H9 (cell line): ENCODE data around the gene STAMBP. TPM values are rescaled to one million over a fixed set of nuclear protein-coding genes. Genes with fewer than 3 reads are reported as not detected.

Experiments used
- DNase-seq: peaks from one replicate; pipeline ENCODE4 v3.0.0-alpha.2; 2017
- H2AFZ ChIP-seq: one replicate; pipeline ENCODE4 v1.6.1; 2013; ENCODE audit warnings: mild to moderate bottlenecking, low read length, control low read depth, moderate library complexity
- H2AK5ac ChIP-seq: 2 replicates; pipeline ENCODE4 v1.6.1; 2013; ENCODE audit warnings: low read length, control low read depth, mixed read lengths; ENCODE audit not compliant: insufficient read length
- H2BK120ac ChIP-seq: one replicate; pipeline ENCODE4 v1.6.1; 2013; ENCODE audit warnings: low read depth, mild to moderate bottlenecking, low read length, control low read depth, inconsistent platforms; ENCODE audit not compliant: poor library complexity, severe bottlenecking
- H2BK12ac ChIP-seq: 2 replicates; pipeline ENCODE4 v1.6.1; 2013; ENCODE audit warnings: low read length, control low read depth, mixed read lengths, low read depth; ENCODE audit not compliant: insufficient read length
- H2BK15ac ChIP-seq: 2 replicates; pipeline ENCODE4 v1.6.1; 2013; ENCODE audit warnings: low read depth, low read length, control low read depth
- H2BK20ac ChIP-seq: one replicate; pipeline ENCODE4 v1.6.1; 2013; ENCODE audit warnings: low read depth, mild to moderate bottlenecking, low read length, control low read depth, inconsistent platforms; ENCODE audit not compliant: poor library complexity, severe bottlenecking
- H2BK5ac ChIP-seq: 2 replicates; pipeline ENCODE4 v1.6.1; 2013; ENCODE audit warnings: low read length, control low read depth, mixed read lengths; ENCODE audit not compliant: insufficient read length
- H3K14ac ChIP-seq: 2 replicates; pipeline ENCODE4 v1.6.1; 2013; ENCODE audit warnings: low read length, control low read depth; ENCODE audit not compliant: insufficient read depth
- H3K18ac ChIP-seq: 2 replicates; pipeline ENCODE4 v1.6.1; 2013; ENCODE audit warnings: low read depth, mild to moderate bottlenecking, mixed read lengths, low read length, control low read depth; ENCODE audit not compliant: insufficient read length
- H3K23ac ChIP-seq: 2 replicates; pipeline ENCODE4 v1.6.1; 2013; ENCODE audit warnings: low read length, control low read depth, mixed read lengths, low read depth; ENCODE audit not compliant: insufficient read length
- H3K23me2 ChIP-seq: 2 replicates; pipeline ENCODE4 v1.6.1; 2013; ENCODE audit warnings: low read depth, mild to moderate bottlenecking, mixed read lengths, low read length, control low read depth; ENCODE audit not compliant: insufficient read length, poor library complexity, severe bottlenecking
- H3K27ac ChIP-seq: 2 replicates; pipeline ENCODE4 v1.5.1; 2013; ENCODE audit warnings: low read length, control low read depth, mixed read lengths, low read depth; ENCODE audit not compliant: insufficient read length
- H3K27me3 ChIP-seq: 2 replicates; pipeline ENCODE4 v1.6.1; 2013; ENCODE audit warnings: low read length, control low read depth, inconsistent platforms; ENCODE audit not compliant: insufficient read depth
- H3K4ac ChIP-seq: 2 replicates; pipeline ENCODE4 v1.6.1; 2013; ENCODE audit warnings: low read depth, mild to moderate bottlenecking, control low read depth, inconsistent platforms, low read length, moderate library complexity
- H3K4me1 ChIP-seq: 2 replicates; pipeline ENCODE4 v1.6.1; 2013; ENCODE audit warnings: low read length, control low read depth, inconsistent platforms; ENCODE audit not compliant: insufficient read depth
- H3K4me2 ChIP-seq: 2 replicates; pipeline ENCODE4 v1.6.1; 2013; ENCODE audit warnings: low read length, control low read depth, mixed read lengths; ENCODE audit not compliant: insufficient read length, insufficient read depth
- H3K56ac ChIP-seq: 2 replicates; pipeline ENCODE4 v1.6.1; 2013; ENCODE audit warnings: low read depth, mild to moderate bottlenecking, mixed read lengths, low read length, control low read depth; ENCODE audit not compliant: insufficient read length
- H3K79me1 ChIP-seq: 2 replicates; pipeline ENCODE4 v1.6.1; 2013; ENCODE audit warnings: low read depth, mild to moderate bottlenecking, moderate library complexity, low read length, control low read depth, inconsistent platforms; ENCODE audit not compliant: insufficient read depth, poor library complexity, severe bottlenecking
- H3K79me2 ChIP-seq: 2 replicates; pipeline ENCODE4 v1.6.1; 2013; ENCODE audit warnings: low read length, control low read depth, inconsistent platforms; ENCODE audit not compliant: insufficient read depth
- H3K9ac ChIP-seq: 2 replicates; pipeline ENCODE4 v1.6.1; 2013; ENCODE audit warnings: low read length, control low read depth, mixed read lengths; ENCODE audit not compliant: insufficient read length; ENCODE audit errors: extremely low read depth
- H3K9me3 ChIP-seq: one replicate; pipeline ENCODE4 v1.6.1; 2013; ENCODE audit warnings: low read depth, low read length, inconsistent platforms; ENCODE audit not compliant: control insufficient read depth
- H3T11ph ChIP-seq: one replicate; pipeline ENCODE4 v1.6.1; 2013; ENCODE audit warnings: mild to moderate bottlenecking, low read length, control low read depth, inconsistent platforms
- H4K20me1 ChIP-seq: one replicate; pipeline ENCODE4 v1.6.1; 2013; ENCODE audit not compliant: control insufficient read depth, insufficient read length, insufficient read depth
- H4K5ac ChIP-seq: 2 replicates; pipeline ENCODE4 v1.6.1; 2013; ENCODE audit warnings: low read depth, mild to moderate bottlenecking, mixed read lengths, low read length, control low read depth; ENCODE audit not compliant: insufficient read length
- H4K8ac ChIP-seq: replicated peaks from 2 replicates; pipeline ENCODE4 v1.6.1; 2013; ENCODE audit warnings: low read length, control low read depth, mixed read lengths, low read depth; ENCODE audit not compliant: insufficient read length
- H4K91ac ChIP-seq: 2 replicates; pipeline ENCODE4 v1.6.1; 2013; ENCODE audit warnings: low read depth, mild to moderate bottlenecking, moderate library complexity, mixed read lengths, low read length, control low read depth; ENCODE audit not compliant: insufficient read length
- H3K27ac Mint-ChIP-seq, 3 experiments: 2 replicates in 2 of 3; 3 replicates in 1 of 3; pipeline ENCODE4 v1.8.0; 2020 to 2021; ENCODE audit warnings: mixed read lengths in 3 of 3, mild to moderate bottlenecking in 1 of 3, moderate library complexity in 1 of 3
- H3K27me3 Mint-ChIP-seq: 2 replicates; pipeline ENCODE4 v1.8.0; 2021; ENCODE audit warnings: low read depth, mild to moderate bottlenecking, moderate library complexity, mixed read lengths
- H3K36me3 Mint-ChIP-seq, 3 experiments: 2 replicates in 2 of 3; 3 replicates in 1 of 3; pipeline ENCODE4 v1.8.0; 2020 to 2021; ENCODE audit warnings: low read depth in 3 of 3, mixed read lengths in 3 of 3; ENCODE audit not compliant: insufficient read depth in 1 of 3
- H3K4me1 Mint-ChIP-seq, 2 experiments: 2 replicates each; pipeline ENCODE4 v1.8.0; 2020; ENCODE audit warnings: mixed read lengths in 2 of 2
- H3K4me3 Mint-ChIP-seq, 2 experiments: 2 replicates in 1 of 2; 3 replicates in 1 of 2; pipeline ENCODE4 v1.8.0; 2020 to 2021; ENCODE audit warnings: mild to moderate bottlenecking in 2 of 2, mixed read lengths in 2 of 2, moderate library complexity in 1 of 2
- H3K9me3 Mint-ChIP-seq, 2 experiments: 2 replicates in 1 of 2; 3 replicates in 1 of 2; pipeline ENCODE4 v1.8.0; 2020; ENCODE audit warnings: mild to moderate bottlenecking in 2 of 2, mixed read lengths in 2 of 2, moderate library complexity in 1 of 2
- CTCF ChIP-seq: fragments of 200-600 bp; sonication (generic); conservative IDR thresholded peaks from 3 replicates; pipeline ENCODE4 v1.8.0; 2021; ENCODE audit warnings: antibody characterized with exemption, mild to moderate bottlenecking
- WGBS: extraction: QIAGEN DNeasy Blood & Tissue Kit; methylation state at CpG from one replicate; pipeline ENCODE4 v1.1.7; 2013; ENCODE audit warnings: missing lambda C conversion rate, low lambda C conversion rate, mixed read lengths; ENCODE audit not compliant: insufficient read length; ENCODE audit errors: extremely low coverage; 5-methylcytosine and 5-hydroxymethylcytosine counted together
- total RNA-seq: library from RNA; stranded (reverse); gene quantifications from 2 replicates; pipeline ENCODE4 v1.2.1, GENCODE V29; 2021

Gene STAMBP
- total RNA-seq, 1 experiment from 2014 or later, result 45.5 TPM

- DNase-seq, result no peak
- H3K4me1 ChIP-seq, result no peaks in the 10 kb centered on the region
- H4K91ac ChIP-seq, result no peak overlapping the region
- H3K36me3 Mint-ChIP-seq, result no peaks in the 10 kb centered on the region
- no peak overlapping the region for H3K23ac ChIP-seq
- no peak overlapping the region for H3K9ac ChIP-seq
- no peak overlapping the region for H3K27ac ChIP-seq
- WGBS, result no CpG with 5 or more reads among the region's 2 CpGs
- H2BK120ac ChIP-seq, result no peak overlapping the region
- H3K9me3 ChIP-seq, result no peaks in the 10 kb centered on the region
- no peak overlapping the region for H3K18ac ChIP-seq
- H3K56ac ChIP-seq, result no peak overlapping the region
- no peak overlapping the region for H2BK20ac ChIP-seq
- H2AK5ac ChIP-seq, result no peak overlapping the region
- H4K20me1 ChIP-seq, result no peaks in the 10 kb centered on the region
- no peak overlapping the region for H2BK5ac ChIP-seq
- H3K14ac ChIP-seq, result no peak overlapping the region
- H3K9me3 Mint-ChIP-seq, result no peaks in the 10 kb centered on the region
- H3K4me3 Mint-ChIP-seq, result no peak overlapping the region
- no peaks in the 10 kb centered on the region for H3K23me2 ChIP-seq
- no peak overlapping the region for H2BK12ac ChIP-seq
- H3K27me3 Mint-ChIP-seq, result peaks cover 9% of the 10 kb centered on the region
- no peak overlapping the region for H2BK15ac ChIP-seq
- H4K8ac ChIP-seq, result no peak overlapping the region
- no peak for TF ChIP-seq CTCF
- no peak overlapping the region for H2AFZ ChIP-seq
- H3T11ph ChIP-seq, result no peak overlapping the region
- no peak overlapping the region for H4K5ac ChIP-seq
- no peaks in the 10 kb centered on the region for H3K79me2 ChIP-seq
- no peak overlapping the region for H3K27ac Mint-ChIP-seq
- peaks cover 10% of the 10 kb centered on the region in 2 experiments for H3K4me1 Mint-ChIP-seq
- H3K4me2 ChIP-seq, result no peak overlapping the region
- H3K4ac ChIP-seq, result no peak overlapping the region
- H3K79me1 ChIP-seq, result no peaks in the 10 kb centered on the region
- H3K27me3 ChIP-seq, result no peaks in the 10 kb centered on the region
Observed at GRCh38 chr2:73917296-73917695, 88.5 kb downstream of the STAMBP start.
